Kidney (tissue), 14 donors: Measurements from ENCODE around the gene LAMA1. TPM values are rescaled to one million over a fixed set of nuclear protein-coding genes. Genes with fewer than 3 reads are reported as not detected.

Experiments used
- DNase-seq, 5 donors: peaks; one replicate each; pipeline ENCODE4 v3.0.0-alpha.2; 2013 to 2020
- FAIRE-seq: peaks from 2 replicates; lab custom pipeline; 2012; peaks lifted over from hg19 to GRCh38; lab: Jason Lieb, UNC
- H3K27ac ChIP-seq, 2 donors: one replicate each; pipeline ENCODE4 v1.7.0; 2013; ENCODE audit warnings: low read depth in 2 of 2, low read length in 2 of 2, inconsistent platforms in 1 of 2
- H3K27me3 ChIP-seq: one replicate; pipeline ENCODE4 v1.7.1; 2013; ENCODE audit warnings: low read length, inconsistent platforms; ENCODE audit not compliant: control insufficient read depth, insufficient read depth
- H3K36me3 ChIP-seq, 3 donors: one replicate each; pipeline versions ENCODE4 v1.7.0 to v1.7.1; 2013; ENCODE audit warnings: low read length in 3 of 3, control low read depth in 1 of 3, inconsistent platforms in 1 of 3; ENCODE audit not compliant: insufficient read depth in 3 of 3, control insufficient read depth in 2 of 3
- H3K4me1 ChIP-seq, 3 donors: one replicate each; pipeline versions ENCODE4 v1.7.0 to v1.7.1; 2013; ENCODE audit warnings: low read length in 3 of 3, inconsistent platforms in 1 of 3, low read depth in 1 of 3; ENCODE audit not compliant: control insufficient read depth in 2 of 3, insufficient read depth in 2 of 3
- H3K4me3 ChIP-seq, 3 donors: one replicate each; pipeline versions ENCODE4 v1.7.0 to v1.8.1; 2013; ENCODE audit warnings: low read length in 3 of 3, control low read depth in 1 of 3, inconsistent platforms in 1 of 3
- H3K9ac ChIP-seq, 3 donors: one replicate each; pipeline versions ENCODE4 v1.7.0 to v1.7.1; 2013; ENCODE audit warnings: low read length in 3 of 3, control low read depth in 1 of 3, inconsistent platforms in 1 of 3
- H3K9me3 ChIP-seq, 3 donors: one replicate each; pipeline versions ENCODE4 v1.7.0 to v1.7.1; 2013; ENCODE audit warnings: low read length in 3 of 3, control low read depth in 1 of 3, inconsistent platforms in 1 of 3; ENCODE audit not compliant: control insufficient read depth in 2 of 3, insufficient read depth in 1 of 3
- intact Hi-C: fragments of 100-400 bp; cut with DNase I; formaldehyde crosslinking; loops from one replicate; pipeline ENCODE4 v1.11.1; 2022
- polyA plus RNA-seq: library from polyadenylated mRNA; stranded (reverse); fragments of 350-450 nt; fragmentation: Illumina TruSeq; extraction: RNeasy Lipid Tissue Mini Kit (QIAGEN cat#74804); gene quantifications from one replicate; pipeline ENCODE4 v1.2.3, GENCODE V29; 2014; ENCODE audit warnings: low read depth, low replicate concordance; ENCODE audit not compliant: insufficient read depth
- total RNA-seq: library from RNA; stranded (reverse); fragmentation: NEBNext Ultra II Directional; extraction: Animal tissue kit (Norgen Biotek cat#: 25700); gene quantifications from one replicate; pipeline ENCODE4 v1.2.1, GENCODE V29; 2021
- TF ChIP-seq, protein P1 (sequence below): IDR thresholded peaks from 3 replicates; pipeline ENCODE4 v1.5.1; 2012; ENCODE audit warnings: mild to moderate bottlenecking, moderate library complexity, borderline replicate concordance; ENCODE audit not compliant: insufficient read depth; ENCODE audit errors: extremely low read depth
- donor health status: control.
- donor health status: control.
- donor health status: control.
- donor health status: control.
- donor health status: control.
- donor health status: DM: yes; HTN: yes; CAD: no.
- donor health status: Normal renal cell carcinoma (clear cell type).

Gene LAMA1
- total and polyA plus RNA-seq, 2 donors from 2014 or later, result 10.7 to 14.1 TPM

DNA sequence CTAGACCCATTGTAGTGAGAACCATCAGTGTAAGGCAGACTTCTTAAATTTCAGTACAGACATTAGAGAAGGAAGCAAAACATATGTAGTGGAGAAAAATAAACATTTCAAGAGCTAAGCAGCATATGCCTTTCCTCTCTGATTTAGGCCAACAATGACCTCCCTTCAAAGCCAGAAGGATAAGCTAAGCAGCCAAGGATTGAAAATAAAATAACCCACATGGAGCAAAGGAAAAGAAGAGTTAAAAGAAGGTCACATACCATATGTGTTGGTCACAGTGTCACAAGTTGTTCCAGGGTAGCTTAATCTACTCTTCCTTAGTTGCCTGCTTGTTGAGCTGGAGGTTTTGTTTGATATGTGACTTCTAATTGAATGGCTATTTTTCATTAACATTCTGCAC is 15.6 kb upstream of the LAMA1 start:
- intact Hi-C loops, result no loop called here
- Histone ChIP-seq H3K9ac (no peak overlapping the region), H3K4me3 (no peak overlapping the region), H3K27me3 (no peaks in the 10 kb centered on the region), H3K4me1 (no peaks in the 10 kb centered on the region), H3K36me3 (no peaks in the 10 kb centered on the region), H3K27ac (no peak overlapping the region), H3K9me3 (no peaks in the 10 kb centered on the region)
- TF ChIP-seq, protein P1, sequence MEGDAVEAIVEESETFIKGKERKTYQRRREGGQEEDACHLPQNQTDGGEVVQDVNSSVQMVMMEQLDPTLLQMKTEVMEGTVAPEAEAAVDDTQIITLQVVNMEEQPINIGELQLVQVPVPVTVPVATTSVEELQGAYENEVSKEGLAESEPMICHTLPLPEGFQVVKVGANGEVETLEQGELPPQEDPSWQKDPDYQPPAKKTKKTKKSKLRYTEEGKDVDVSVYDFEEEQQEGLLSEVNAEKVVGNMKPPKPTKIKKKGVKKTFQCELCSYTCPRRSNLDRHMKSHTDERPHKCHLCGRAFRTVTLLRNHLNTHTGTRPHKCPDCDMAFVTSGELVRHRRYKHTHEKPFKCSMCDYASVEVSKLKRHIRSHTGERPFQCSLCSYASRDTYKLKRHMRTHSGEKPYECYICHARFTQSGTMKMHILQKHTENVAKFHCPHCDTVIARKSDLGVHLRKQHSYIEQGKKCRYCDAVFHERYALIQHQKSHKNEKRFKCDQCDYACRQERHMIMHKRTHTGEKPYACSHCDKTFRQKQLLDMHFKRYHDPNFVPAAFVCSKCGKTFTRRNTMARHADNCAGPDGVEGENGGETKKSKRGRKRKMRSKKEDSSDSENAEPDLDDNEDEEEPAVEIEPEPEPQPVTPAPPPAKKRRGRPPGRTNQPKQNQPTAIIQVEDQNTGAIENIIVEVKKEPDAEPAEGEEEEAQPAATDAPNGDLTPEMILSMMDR, result no peak
- DNase-seq, result peak in 1 of 5 donors; percentile 32
- FAIRE-seq, result no peak

DNA sequence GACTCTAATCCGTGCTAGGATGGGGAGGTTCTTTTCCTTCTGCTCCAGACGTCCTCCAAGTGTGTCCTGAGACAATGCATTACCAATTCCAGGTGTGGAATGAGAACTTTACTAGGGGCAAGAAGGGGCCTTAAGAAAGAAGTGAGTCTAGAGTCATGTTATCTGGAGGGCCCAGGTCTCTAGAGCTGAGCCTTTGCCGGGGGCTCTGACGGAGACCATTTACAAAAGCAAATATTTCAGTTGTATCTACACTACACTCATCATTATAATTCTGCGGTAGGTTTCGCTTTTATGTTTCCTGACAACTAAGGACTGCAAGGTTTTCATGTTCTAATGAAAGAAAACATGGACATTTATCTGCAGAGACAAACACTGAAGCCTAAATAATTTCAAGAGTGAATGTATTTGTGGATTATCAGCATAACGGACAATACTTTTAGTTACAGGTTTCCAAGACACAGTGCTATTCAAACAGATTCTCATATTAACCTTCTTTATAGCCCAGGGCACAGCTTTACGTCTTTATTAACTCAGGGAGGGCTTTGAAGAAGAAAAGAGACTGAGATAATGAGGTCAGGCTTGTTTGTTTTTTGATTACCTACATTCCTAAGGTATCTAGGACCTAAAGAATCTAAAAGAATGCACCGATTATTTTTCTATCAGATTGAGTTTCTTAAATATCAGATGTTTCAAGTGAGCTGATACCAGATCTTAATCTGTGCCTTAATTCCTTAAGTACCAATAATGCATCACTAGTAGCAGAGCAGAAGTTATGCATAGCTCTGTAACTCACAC is 15.0 kb upstream of the LAMA1 start:
- H3K27ac ChIP-seq, result no peak overlapping the region
- intact Hi-C loops, result no loop called here
- H3K4me1 ChIP-seq, result no peaks in the 10 kb centered on the region
- no peak overlapping the region for H3K9ac ChIP-seq
- H3K9me3 ChIP-seq, result no peaks in the 10 kb centered on the region
- FAIRE-seq (no peak), DNase-seq (no peak)
- H3K4me3 ChIP-seq, result no peak overlapping the region
- H3K36me3 ChIP-seq, result no peaks in the 10 kb centered on the region
- no peaks in the 10 kb centered on the region for H3K27me3 ChIP-seq
- TF ChIP-seq, protein P1, result no peak

DNA sequence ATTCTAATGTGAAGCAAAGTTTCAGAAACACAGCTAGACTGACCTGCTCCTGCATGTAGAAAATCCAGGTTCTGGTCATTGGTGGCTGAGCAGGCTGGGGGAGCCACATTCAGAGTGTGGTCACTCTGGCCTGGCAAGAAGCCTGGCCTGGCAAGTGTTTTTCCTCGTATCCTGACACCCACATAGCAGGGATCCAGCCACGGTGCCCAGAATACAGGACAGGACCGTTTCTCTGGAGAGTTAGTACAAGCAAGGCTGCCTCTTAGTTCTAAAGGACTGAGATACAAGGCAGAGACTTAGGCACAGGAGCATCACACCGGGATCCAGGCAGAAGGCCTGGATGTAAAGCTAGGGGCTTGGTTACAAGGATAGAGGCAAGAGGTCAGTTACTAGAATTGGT is 4.8 kb upstream of the LAMA1 start:
- Histone ChIP-seq H3K4me1 (no peaks in the 10 kb centered on the region), H3K9ac (no peak overlapping the region), H3K9me3 (no peaks in the 10 kb centered on the region), H3K4me3 (no peak overlapping the region), H3K27me3 (no peaks in the 10 kb centered on the region), H3K27ac (no peak overlapping the region), H3K36me3 (no peaks in the 10 kb centered on the region)
- TF ChIP-seq, protein P1, result no peak
- no peak for DNase-seq
- no peak for FAIRE-seq
- intact Hi-C loops, result no loop called here
